HG02623 (cell line): ENCODE measurements around the gene CXCL12.

Experiments
- ATAC-seq: cut with Tn5 transposase; IDR thresholded peaks from one replicate; pipeline ENCODE4 v1.9.1; 2021; ENCODE audit warnings: moderate library complexity; ENCODE audit not compliant: unreplicated experiment

The CXCL12 gene

DNA sequence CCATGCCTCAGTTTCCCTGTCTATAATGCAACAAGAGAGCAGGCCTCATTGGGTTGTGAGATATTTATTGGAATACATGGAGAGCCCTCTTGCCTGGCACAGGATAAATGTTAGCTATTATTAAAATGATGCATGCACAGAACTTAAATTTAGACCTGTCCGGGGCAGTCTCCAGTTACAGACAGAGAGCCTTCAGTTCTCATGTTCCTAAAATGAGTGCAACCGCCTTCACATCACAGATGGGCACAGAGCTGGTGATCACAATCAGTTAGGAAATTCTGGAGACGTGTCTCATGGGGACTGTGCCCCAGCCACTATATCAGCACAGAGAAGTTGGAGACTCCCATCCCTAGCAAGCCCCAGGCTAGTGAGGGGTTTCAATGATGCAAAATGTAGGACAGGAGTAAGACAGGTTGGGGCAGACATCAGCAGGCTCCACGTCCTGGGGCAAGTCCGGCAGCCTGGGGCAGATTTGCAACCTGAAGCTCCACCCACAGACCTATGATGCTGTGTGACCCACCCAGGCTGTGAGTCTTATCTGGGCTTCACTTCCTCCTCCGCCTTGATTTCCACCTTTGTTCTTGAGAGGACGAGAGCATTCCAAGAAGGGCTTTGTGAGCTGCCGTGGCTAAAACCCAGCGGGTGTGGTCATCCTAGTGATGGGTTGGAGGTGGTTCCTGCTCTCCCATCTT lies 49.4 kb downstream of the CXCL12 start:
- no peak for ATAC-seq

DNA sequence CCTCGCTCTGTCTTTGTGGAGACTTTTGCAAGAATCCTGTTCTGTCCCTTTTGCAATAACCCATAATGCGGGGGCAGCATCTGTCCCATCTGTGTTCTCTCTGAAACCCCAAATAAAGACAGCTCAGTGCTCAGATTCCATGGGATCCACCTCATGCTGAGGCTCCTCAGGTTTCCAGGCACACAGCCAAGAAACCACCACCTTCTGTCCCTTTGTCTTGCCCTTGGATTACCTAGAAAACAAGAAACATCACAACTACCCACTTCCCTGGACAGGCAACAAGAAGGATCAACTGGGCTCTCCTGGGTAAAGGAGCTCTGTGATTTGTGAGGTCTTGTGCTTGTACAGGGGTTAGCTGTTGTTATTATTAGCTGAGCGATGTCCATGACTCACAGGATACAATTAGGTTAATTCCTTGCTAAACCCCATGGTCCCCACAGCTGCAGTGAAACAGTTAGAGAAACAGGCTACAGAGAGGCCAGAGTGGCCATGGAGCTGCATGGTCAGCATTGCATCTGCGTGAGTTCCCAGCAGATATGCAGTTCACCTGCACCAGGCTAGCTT lies 50.2 kb downstream of the CXCL12 start:
- ATAC-seq: no peak

DNA sequence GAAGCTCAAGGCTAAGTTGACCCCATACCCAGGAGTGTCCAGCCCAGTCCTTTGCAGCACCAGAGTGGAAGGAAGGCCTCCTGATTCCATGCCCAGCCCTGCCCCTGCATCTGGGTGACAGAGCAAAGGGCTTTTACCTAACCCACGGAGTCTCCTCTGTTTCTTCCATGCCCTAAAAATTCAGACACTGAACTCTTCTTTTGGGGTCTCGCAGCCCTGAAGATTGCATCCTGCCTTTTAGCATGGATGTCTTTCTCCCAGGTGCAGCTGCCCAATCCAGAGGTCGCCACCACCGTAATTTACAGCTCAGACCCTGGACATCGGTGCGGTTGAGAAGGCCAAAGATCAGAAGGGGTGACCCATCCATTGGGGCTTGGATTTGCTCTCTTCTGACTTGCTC lies 50.8 kb downstream of the CXCL12 start:
- ATAC-seq: no peak

DNA sequence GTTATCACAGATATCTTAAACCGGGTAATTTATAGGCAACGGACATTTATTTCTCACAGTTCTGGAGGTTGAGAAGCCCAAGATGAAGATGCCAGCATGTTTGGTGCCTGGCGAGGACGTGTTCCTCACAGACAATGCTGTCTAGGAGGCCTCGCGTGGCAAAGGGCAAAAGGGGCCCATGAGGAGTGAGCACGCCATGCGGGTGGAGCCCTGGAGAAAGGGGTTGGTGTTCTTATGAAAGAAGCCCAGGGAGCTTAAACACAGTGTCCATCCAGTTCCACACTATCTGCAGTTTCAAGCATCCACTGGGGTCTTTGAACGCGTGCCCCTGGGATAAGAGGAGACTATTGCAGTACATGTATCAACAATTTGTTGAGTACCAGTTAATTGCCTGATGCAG lies 51.4 kb downstream of the CXCL12 start:
- no peak for ATAC-seq

DNA sequence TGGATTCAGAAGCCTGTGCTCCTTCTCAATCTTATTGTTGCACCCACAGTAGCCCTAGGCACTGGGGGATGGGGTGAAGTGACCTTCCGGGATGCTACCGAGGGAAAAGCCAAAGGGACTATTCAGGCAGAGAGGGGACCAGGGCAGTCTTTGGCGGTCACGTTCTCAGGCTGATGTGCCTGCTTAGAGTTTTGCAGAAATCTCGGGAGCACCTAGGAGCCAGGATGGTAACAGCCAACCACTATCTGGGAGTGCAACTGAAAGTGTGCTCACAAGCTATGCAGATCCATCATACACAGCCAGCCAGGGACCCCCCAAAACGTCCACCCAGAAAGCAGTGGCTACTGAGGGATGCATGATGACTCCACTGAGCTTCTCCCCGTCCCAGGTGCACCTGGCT lies 52.4 kb downstream of the CXCL12 start:
- no peak for ATAC-seq

DNA sequence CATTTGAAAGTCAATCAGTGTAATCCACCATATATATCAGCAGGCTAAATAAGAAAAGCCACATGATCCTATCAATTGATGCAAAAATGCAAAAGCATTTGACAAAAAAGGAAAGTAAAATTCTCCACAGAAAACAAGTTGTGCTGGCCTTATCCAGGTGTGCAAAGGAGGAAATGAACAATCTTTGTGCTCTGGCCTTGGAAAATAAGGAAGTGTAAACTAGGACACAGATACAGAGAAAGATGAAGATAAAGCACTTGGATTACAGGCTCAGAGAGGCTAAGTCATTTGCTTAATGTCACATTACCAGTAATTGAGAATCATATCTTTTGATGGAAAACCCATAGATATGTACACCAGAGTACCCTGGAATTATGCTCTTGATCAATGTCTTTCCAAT lies 54.5 kb downstream of the CXCL12 start:
- no peak for ATAC-seq

DNA sequence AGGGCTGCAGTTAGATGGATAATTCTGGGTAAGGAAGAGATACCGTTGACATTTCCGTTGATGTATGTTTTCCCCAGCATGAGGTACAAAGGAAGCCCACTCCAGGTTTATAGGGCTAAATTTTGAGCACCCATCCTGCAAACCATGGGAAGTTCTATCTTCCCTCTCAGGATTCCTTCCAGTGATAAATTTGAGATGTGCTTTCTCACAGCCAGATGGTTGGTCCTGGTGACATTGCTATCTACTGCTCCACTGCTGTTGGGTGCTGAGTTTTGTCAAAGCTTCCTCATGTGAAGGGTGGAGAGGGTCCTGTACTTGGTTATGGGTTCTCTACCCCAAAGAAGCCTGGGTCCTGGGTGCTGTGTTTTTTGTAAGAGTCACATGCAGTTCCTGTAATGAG lies 57.4 kb downstream of the CXCL12 start:
- no peak for ATAC-seq
